NCI-H1694 (cell line): ENCODE data around the gene ABCB7.
"Not testable (repeated sequence)": the region's sequence is repeated elsewhere in the genome, so short reads cannot be mapped to it uniquely, and the experiment has no call there.

ENCODE experiments used
- DNase-seq: peaks from one replicate; lab custom pipeline; 2025; lab: John Stamatoyannopoulos, UW

ABCB7 gene

DNA sequence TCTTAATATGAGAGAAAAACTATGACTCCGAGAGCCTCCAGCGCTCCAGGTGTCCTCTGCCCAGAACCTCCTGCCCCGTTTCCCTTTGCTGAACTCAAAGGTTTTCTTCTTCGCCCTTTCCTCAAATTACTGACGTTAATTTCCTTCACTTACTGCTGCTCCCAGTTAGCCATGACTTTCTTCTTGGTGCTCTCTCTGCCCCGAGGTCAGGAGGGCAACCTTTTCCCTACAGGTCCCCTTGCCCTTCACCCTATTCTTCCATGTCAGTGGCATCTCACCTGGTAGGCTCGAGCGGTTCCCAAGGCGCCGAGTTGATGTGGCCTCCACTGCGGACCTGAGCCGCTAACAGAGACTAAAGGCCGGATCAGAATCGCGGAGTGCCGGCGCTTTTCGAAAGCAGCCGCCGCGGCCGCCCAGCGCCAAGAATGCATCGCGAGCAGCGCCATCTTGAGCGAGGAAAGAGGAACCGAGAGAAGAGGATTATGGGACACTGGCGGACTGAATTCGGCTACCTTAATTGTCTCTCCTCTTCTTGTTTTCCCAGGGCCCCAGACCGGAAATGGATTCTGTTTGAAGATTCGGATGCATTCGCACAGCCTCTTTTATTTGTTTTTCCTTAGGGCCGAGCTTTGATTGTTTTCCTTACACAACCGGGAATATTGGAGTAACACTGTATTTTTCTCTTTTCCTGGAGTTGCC lies at the start of gene ABCB7:
Gene ABCB7, minus strand, starts transcription at position 457 of the 699 bp plus-strand sequence. Its CDS starts 11 bp downstream, at position 446.
- DNase-seq = peak; percentile 84

- DNase-seq = not testable (repeated sequence)
These were observed 32.5 kb upstream of the ABCB7 start for GRCh38 chrX:75188415-75189206.

- DNase-seq = no peak
These were observed 25.6 kb upstream of the ABCB7 start for GRCh38 chrX:75181721-75182120.

DNA sequence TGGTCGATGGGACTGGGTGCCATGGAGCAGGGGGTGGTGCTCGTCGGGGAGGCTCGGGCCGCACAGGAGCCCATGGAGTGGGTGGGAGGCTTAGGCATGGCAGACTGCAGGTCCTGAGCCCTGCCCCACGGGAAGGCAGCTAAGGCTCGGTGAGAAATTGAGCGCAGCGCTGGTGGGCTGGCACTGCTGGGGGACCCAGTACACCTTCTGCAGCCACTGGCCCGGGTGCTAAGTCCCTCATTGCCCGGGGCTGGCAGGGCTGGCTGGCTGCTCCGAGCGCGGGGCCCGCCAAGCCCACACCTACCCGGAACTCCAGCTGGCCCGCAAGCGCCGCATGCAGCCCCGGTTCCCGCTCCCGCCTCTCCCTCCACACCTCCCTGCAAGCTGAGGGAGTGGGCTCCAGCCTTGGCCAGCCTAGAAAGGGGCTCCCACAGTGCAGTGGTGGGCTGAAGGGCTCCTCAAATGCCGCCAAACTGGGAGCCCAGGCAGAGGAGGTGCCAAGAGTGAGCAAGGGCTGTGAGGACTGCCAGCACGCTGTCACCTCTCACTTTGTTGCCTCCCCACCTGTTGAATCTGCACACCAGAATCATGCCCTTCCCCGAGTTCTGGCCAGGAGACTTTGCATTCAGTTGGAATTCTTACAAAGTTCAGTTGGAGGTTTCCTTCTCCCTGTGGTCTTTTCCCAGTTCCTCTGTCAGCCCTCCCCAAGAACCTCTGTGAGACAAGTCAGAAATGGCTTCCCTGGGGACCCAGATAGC lies 23.6 kb upstream of the ABCB7 start:
- DNase-seq = not testable (repeated sequence)

DNA sequence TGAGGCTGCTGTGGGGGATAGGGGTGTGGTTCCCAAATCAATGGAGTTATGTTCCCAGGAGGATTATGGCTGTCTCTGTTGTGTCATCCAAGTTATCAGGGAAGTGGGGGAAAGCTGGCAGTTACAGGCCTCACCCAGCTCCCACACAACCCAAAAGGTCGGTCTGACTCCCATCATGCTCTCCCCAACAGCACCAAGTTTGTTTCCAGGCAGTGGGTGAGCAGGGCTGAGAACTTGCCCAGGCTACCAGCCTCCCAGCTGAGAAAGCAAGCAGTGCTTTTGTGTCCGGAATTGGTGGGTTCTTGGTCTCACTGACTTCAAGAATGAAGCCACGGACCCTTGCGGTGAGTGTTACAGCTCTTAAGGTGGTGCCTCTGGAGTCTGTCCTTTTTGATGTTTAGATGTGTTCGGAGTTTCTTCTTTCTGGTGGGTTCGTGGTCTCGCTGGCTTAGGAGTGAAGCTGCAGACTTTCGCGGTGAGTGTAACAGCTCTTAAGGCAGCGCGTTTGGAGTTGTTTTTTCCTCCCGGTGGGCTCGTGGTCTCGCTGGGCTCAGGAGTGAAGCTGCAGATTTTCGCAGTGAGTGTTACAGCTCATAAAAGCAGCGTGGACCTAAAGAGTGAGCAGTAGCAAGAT lies 16.3 kb upstream of the ABCB7 start:
- not testable (repeated sequence) for DNase-seq

DNA sequence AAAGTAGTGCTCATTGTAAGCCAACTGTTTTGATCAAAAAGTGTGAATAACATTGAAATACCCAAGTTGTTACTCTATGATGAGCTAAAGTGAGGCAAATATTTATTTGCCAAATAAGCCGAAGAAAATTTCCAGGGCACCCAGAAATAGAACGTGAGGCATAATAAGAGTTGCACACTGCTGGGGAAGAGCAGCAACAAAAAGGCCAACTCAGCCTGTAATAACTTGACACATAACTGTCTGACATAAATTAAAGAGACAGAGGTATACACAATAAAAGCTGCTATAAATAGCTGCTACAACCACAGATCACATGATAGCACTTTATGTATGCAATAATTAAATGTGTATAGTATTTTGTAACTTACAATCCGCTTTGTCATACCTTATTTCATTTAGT lies 2.0 kb upstream of the ABCB7 start:
- no peak for DNase-seq

DNA sequence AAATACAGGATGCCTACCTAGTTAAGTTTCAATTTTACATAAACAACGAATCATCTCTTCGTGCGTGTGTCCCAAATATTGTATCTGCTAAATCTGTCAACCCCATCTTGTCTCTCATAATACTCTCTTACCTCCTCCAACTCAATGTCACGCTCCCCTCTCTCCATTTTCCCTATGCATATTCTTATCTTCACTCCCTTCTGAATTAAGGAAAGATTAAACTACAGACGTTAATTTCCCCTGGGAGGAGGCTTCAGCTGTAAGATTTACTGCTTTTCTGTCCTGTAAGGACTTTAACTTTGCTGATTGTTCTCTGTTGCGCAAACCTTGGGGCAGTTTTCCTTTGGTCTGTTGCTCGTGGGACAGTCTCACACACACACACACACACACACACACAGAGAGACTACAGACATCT lies 455 bp upstream of the ABCB7 start:
- no peak for DNase-seq

GRCh38 chrX:75155447-75155826 lies 646 bp downstream of the ABCB7 start:
- no peak for DNase-seq

GRCh38 chrX:75154871-75155270 lies 1.2 kb downstream of the ABCB7 start:
- DNase-seq = no peak

DNA sequence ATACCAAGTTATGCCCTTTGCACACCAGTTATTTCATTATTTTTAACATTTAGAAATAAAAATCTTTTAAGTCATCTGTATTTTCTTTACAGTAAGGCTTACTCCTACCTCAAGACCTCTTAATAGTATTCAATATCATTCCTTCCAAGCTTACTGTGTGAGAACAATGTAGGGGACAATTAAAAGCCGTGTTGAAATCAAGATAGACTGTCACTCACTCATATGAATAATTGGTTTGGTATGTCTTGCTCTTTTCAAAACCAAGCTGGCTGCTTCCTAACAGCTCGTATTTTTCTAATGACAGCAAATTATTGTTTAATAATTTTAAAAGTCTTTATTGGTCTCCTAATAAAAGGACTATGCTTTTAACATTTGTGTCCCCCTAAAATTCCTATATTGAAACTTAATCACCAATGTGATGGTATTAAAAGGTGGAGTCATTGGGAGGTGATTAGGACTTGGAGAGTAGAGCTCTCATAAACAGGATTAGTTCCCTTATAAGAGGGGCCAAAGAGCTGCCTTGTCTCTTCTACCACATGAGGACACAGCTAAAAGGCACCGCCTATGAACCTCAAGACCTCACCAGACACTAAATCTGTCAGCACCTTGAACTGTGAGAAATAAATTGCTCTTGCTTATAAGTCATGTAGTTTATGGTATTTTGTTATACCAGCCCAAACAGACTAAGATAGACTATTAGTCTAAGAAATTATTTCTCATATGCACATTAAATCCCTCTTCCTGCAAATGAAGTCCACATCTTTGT lies 4.1 kb downstream of the ABCB7 start:
- DNase-seq = no peak

GRCh38 chrX:75149654-75150053 lies 6.4 kb downstream of the ABCB7 start:
- DNase-seq = no peak

DNA sequence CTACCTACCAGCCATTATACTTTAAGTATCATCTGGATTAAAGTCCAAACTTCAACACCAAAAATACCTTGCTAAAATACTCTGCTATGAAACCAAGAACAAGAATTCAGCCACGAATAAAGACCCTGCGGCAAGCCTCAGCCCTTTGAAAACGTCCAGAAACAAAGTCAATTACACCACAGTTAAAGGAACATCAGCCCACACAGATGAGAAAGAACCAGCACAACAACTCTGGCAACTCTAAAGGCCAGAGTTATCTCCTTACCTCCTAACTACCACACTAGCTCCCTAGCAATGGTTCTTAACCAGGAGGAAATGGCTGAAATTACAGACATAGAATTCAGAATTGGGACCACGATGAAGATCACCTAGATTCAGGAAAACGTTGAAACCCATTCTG lies 23.4 kb downstream of the ABCB7 start:
- no peak for DNase-seq

DNA sequence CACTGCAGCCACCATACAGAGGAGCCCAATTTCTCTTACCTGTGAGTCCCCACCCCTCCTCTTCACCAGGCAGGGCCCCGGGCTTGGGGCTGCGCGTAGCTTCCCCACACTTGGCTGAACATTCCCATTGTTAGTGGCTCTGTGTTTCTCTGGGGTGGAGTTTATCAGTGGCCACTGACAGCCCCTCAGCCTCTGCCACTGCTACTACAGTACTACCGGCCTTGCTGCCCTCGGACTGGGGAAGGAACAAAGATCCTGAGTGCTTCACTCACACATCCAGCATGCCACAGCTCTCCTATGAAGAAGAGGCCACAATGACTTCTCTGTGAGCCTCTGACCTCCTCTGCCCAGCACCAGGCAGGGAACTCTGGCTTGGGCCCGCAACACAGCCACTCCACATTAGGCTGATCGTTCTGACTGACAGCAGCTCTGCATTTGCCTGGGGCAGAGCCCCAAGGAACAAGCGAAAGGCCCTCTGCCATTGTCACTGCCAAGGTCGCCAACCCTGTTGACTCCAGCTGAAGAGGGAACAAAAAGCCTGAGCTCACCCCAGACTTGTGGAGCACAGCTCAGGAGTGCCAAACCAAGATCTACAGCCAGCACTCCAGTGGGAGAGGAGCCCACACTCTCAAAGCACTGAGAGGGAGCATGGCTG lies 24.0 kb downstream of the ABCB7 start:
- no peak for DNase-seq

GRCh38 chrX:75129069-75129468 lies 27.0 kb downstream of the ABCB7 start:
- not testable (repeated sequence) for DNase-seq

DNA sequence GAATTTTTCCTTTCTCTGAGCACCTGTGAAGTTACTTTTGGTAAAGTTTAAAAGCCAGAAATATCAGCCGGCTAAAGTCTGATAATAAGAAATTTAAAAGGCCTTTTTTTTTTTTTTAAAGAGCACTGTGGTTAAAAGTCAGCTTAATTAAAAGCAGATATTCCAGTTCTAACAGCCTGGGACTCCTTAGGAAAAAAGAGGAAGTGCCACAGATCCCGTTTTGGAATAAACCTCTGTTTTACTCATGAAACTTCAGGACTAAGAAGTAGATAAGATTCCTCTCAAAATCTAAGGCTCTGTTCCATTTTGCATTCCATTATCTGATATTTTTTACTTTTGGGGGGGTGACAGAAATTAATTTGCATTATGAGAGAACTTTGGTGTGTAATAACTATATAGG lies 37.8 kb downstream of the ABCB7 start:
- no peak for DNase-seq

DNA sequence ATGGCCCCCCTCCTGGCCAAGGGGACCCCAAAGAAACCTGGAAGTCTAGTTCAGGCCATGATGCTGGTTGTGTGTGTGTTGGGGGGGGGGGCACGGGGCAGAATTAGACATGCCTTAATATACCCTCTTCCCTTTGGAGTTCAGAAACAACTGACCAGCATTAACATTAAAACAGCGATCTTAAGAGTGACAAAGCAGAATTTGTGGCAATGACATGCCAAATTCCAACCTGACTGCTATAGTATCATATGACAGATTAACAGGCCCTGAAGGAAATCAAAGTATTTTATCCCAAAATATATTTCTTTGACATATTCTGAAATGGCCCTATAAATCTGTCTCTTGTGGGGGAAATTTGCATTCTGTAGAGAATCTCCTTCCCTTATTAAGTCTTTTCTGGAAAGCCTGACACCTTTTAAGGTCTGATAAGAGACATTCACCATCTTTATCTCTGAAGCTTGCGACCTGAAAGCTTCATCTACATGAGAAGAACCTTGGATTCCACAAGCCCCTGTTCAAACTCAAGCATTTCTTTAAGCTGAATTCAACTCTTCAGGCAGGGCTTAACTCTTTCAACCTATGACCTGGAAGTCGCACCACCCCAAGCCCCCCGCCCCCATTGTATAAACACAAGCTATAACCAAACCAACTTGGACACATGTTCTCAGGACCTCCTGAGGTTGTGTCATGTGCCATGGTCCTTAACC lies 40.2 kb downstream of the ABCB7 start:
- no peak for DNase-seq

GRCh38 chrX:75114638-75115037 lies 41.4 kb downstream of the ABCB7 start:
- no peak for DNase-seq

DNA sequence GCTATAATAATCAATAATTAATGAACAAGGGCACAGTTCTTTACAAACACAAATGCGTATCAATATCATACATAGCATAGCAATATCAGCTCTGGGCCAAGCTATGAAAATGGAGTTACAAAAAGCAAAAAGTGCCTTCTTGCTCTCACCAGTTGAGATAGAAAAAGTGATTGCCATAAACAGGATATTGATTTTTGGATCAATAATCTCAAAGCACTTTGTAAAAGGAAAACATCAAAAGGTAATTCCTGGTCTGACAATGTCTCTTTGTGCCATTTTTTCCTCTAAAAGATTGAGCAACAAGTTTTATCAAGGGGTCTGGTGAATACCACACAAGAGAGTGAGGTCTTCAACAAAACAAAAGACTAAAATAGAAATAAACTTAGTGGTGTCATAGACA lies 42.4 kb downstream of the ABCB7 start:
- no peak for DNase-seq

- DNase-seq = no peak
These were observed 48.1 kb downstream of the ABCB7 start for GRCh38 chrX:75107863-75108509.

- DNase-seq = no peak
These were observed 49.3 kb downstream of the ABCB7 start for GRCh38 chrX:75106772-75107171.
